Sigmoid colon (tissue), 7 donors: ENCODE measurements around the gene PACS2. TPM values are rescaled to one million over a fixed set of nuclear protein-coding genes. Genes with fewer than 3 reads are reported as not detected.
"Not testable (repeated sequence)": the region's sequence is repeated elsewhere in the genome, so short reads cannot be mapped to it uniquely, and the experiment has no call there.

Source experiments
- DNase-seq: peaks from one replicate; pipeline ENCODE4 v3.0.0-alpha.2; 2019
- H3K27ac ChIP-seq, 4 donors: fragments of 200-600 bp; sonication (generic); one replicate each; pipeline ENCODE4 v1.5.1; 2016 to 2019; ENCODE audit warnings: mild to moderate bottlenecking in 1 of 4
- H3K27me3 ChIP-seq, 3 donors: fragments of 200-600 bp; sonication (generic); one replicate each; pipeline ENCODE4 v1.5.1; 2019; ENCODE audit warnings: mild to moderate bottlenecking in 1 of 3
- H3K36me3 ChIP-seq, 4 donors: fragments of 200-600 bp; sonication (generic); one replicate each; pipeline ENCODE4 v1.5.1; 2016 to 2019
- H3K4me1 ChIP-seq, 4 donors: fragments of 200-600 bp; sonication (generic); one replicate each; pipeline ENCODE4 v1.5.1; 2017 to 2019
- H3K4me3 ChIP-seq, 4 donors: fragments of 200-600 bp; sonication (generic); one replicate each; pipeline ENCODE4 v1.5.1; 2017 to 2019; ENCODE audit warnings: mild to moderate bottlenecking in 2 of 4, moderate library complexity in 1 of 4
- H3K9me3 ChIP-seq, 4 donors: fragments of 200-600 bp in 3 of 4; sonication (generic) in 3 of 4; one replicate each; pipeline versions ENCODE4 v1.5.1 to v1.6.1; 2013 to 2019
- CTCF ChIP-seq, 4 experiments: fragments of 450-650 bp in 3 of 4; fragments of 200-600 bp in 1 of 4; IDR thresholded peaks; one replicate each; pipeline ENCODE4 v1.5.1; 2016 to 2019; ENCODE audit warnings: antibody characterized with exemption in 4 of 4, mild to moderate bottlenecking in 3 of 4, moderate library complexity in 2 of 4
- EP300 ChIP-seq, 4 donors: sonication (generic); formaldehyde crosslinking; IDR thresholded peaks; one replicate each; pipeline ENCODE4 v1.6.1; 2017; ENCODE audit warnings: antibody characterized with exemption in 4 of 4
- POLR2A ChIP-seq, 2 donors: fragments of 450-650 bp; IDR thresholded peaks; one replicate each; pipeline ENCODE4 v1.6.1; 2016; ENCODE audit warnings: antibody characterized with exemption in 2 of 2, mild to moderate bottlenecking in 2 of 2, moderate library complexity in 2 of 2
- POLR2AphosphoS5 ChIP-seq, 4 donors: sonication (generic); formaldehyde crosslinking; IDR thresholded peaks; one replicate each; pipeline ENCODE4 v1.6.1; 2017; ENCODE audit warnings: antibody characterized with exemption in 4 of 4
- WGBS, 2 donors: extraction: QIAGEN DNeasy Blood & Tissue Kit; methylation state at CpG; one replicate each; pipeline ENCODE4 v1.1.7; 2013; 5-methylcytosine and 5-hydroxymethylcytosine counted together
- intact Hi-C: fragments of 100-400 bp; cut with DNase I; formaldehyde crosslinking; loops from one replicate; pipeline ENCODE4 v1.15.1; 2023
- polyA plus RNA-seq, 3 donors: library from polyadenylated mRNA; stranded (reverse); fragments of 200-250 nt; gene quantifications; one replicate each; pipeline ENCODE4 v1.2.3, GENCODE V29; 2013
- total RNA-seq, 4 donors: library from RNA; depleted of rRNA; stranded (reverse); fragments of >200 nt; gene quantifications; one replicate each; pipeline ENCODE4 v1.1.0, GENCODE V29; 2016
- donor health status: healthy with polysubstance abuse.
- donor health status: Bipolar disorder and iron deficiency.
- donor health status: healthy.

The PACS2 gene
- total and polyA plus RNA-seq, 7 donors = 19.8 to 90.6 (median 46.7) TPM

GRCh38 chr14:105271224-105271890 is 43.2 kb upstream of the PACS2 start:
- Histone ChIP-seq H3K27me3 (no peaks in the 10 kb centered on the region), H3K27ac (no peak overlapping the region), H3K4me1 (no peaks in the 10 kb centered on the region), H3K36me3 (peaks cover 0 to 33% (median 0%) of the 10 kb centered on the region in 4 donors), H3K4me3 (no peak overlapping the region), H3K9me3 (no peaks in the 10 kb centered on the region)
- WGBS, 2 donors = 93 to 95% methylated on average over 22 of the region's 22 CpGs
- TF ChIP-seq POLR2AphosphoS5 (IDR thresholded peaks at IDR 0.05) = no peak
- intact Hi-C loops = no loop called here
- DNase-seq = no peak

- H3K4me1 ChIP-seq = no peaks in the 10 kb centered on the region
- DNase-seq = no peak
- H3K4me3 ChIP-seq = no peak overlapping the region
- no peaks in the 10 kb centered on the region for H3K27me3 ChIP-seq
- H3K36me3 ChIP-seq = peaks cover 0 to 28% (median 0%) of the 10 kb centered on the region in 4 donors
- no peak overlapping the region for H3K27ac ChIP-seq
- WGBS, 2 donors = 89 to 92% methylated on average over 15 of the region's 15 CpGs
- intact Hi-C loops = no loop called here
- TF ChIP-seq CTCF (IDR thresholded peaks at IDR 0.05) = no peak
- no peak for TF ChIP-seq POLR2A (IDR thresholded peaks at IDR 0.05)
- TF ChIP-seq POLR2AphosphoS5 (IDR thresholded peaks at IDR 0.05) = no peak
- no peaks in the 10 kb centered on the region for H3K9me3 ChIP-seq
Measured at GRCh38 chr14:105272623-105273022, 41.9 kb upstream of the PACS2 start.

- 67 to 86% methylated on average over 12 of the region's 12 CpGs for WGBS, 2 donors
Measured at GRCh38 chr14:105273062-105273461, 41.5 kb upstream of the PACS2 start.

GRCh38 chr14:105274637-105275036 is 39.9 kb upstream of the PACS2 start:
- no peak overlapping the region for H3K4me3 ChIP-seq
- no peak for DNase-seq
- no peaks in the 10 kb centered on the region for H3K27me3 ChIP-seq
- no peaks in the 10 kb centered on the region for H3K4me1 ChIP-seq
- no peaks in the 10 kb centered on the region for H3K9me3 ChIP-seq
- TF ChIP-seq POLR2A (IDR thresholded peaks at IDR 0.05) (no peak), EP300 (IDR thresholded peaks at IDR 0.05) (no peak), CTCF (IDR thresholded peaks at IDR 0.05) (no peak), POLR2AphosphoS5 (IDR thresholded peaks at IDR 0.05) (no peak)
- no peak overlapping the region for H3K27ac ChIP-seq
- 95% methylated on average over 6 of the region's 6 CpGs for WGBS, 2 donors
- intact Hi-C loops = no loop called here
- peaks cover 0 to 11% (median 0%) of the 10 kb centered on the region in 4 donors for H3K36me3 ChIP-seq

More at GRCh38 chr14:105273062-105273461, 41.5 kb upstream of the PACS2 start:
- no peaks in the 10 kb centered on the region for H3K4me1 ChIP-seq
- H3K27ac ChIP-seq = no peak overlapping the region
- H3K9me3 ChIP-seq = no peaks in the 10 kb centered on the region
- DNase-seq = no peak
- intact Hi-C loops = no loop called here
- H3K36me3 ChIP-seq = peaks cover 0 to 24% (median 0%) of the 10 kb centered on the region in 4 donors
- no peak overlapping the region for H3K4me3 ChIP-seq
- no peak for TF ChIP-seq EP300 (IDR thresholded peaks at IDR 0.05)
- no peak for TF ChIP-seq POLR2A (IDR thresholded peaks at IDR 0.05)
- no peak for TF ChIP-seq CTCF (IDR thresholded peaks at IDR 0.05)
- no peak for TF ChIP-seq POLR2AphosphoS5 (IDR thresholded peaks at IDR 0.05)
- H3K27me3 ChIP-seq = no peaks in the 10 kb centered on the region

- Histone ChIP-seq H3K4me1 (no peaks in the 10 kb centered on the region), H3K9me3 (no peaks in the 10 kb centered on the region), H3K27me3 (no peaks in the 10 kb centered on the region), H3K4me3 (no peak overlapping the region), H3K36me3 (peaks cover 0 to 9% (median 0%) of the 10 kb centered on the region in 4 donors), H3K27ac (no peak overlapping the region)
- 91 to 94% methylated on average over 16 of the region's 16 CpGs for WGBS, 2 donors
- TF ChIP-seq POLR2A (IDR thresholded peaks at IDR 0.05) = no peak
- TF ChIP-seq CTCF (IDR thresholded peaks at IDR 0.05) = no peak
- no peak for TF ChIP-seq EP300 (IDR thresholded peaks at IDR 0.05)
- no peak for TF ChIP-seq POLR2AphosphoS5 (IDR thresholded peaks at IDR 0.05)
- intact Hi-C loops = no loop called here
- DNase-seq = no peak
Measured at GRCh38 chr14:105275267-105275946, 39.1 kb upstream of the PACS2 start.

- H3K36me3 ChIP-seq, DNase-seq, H3K4me3 ChIP-seq, H3K9me3 ChIP-seq, H3K27me3 ChIP-seq, H3K27ac ChIP-seq, intact Hi-C loops: not testable (repeated sequence)
- WGBS, 2 donors = 48 to 100% methylated on average over 2 to 3 of the region's 4 CpGs
- peaks cover 0 to 11% (median 5%) of the 10 kb centered on the region in 4 donors for H3K4me1 ChIP-seq
Measured at GRCh38 chr14:105277448-105277847, 37.1 kb upstream of the PACS2 start.
